ENCODE results near the gene DAAM1. TPM values are rescaled to one million over a fixed set of nuclear protein-coding genes. Genes with fewer than 3 reads are reported as not detected.

The DAAM1 gene
- total RNA-seq, 1 experiment from 2014 or later: 30.4 TPM

DNA sequence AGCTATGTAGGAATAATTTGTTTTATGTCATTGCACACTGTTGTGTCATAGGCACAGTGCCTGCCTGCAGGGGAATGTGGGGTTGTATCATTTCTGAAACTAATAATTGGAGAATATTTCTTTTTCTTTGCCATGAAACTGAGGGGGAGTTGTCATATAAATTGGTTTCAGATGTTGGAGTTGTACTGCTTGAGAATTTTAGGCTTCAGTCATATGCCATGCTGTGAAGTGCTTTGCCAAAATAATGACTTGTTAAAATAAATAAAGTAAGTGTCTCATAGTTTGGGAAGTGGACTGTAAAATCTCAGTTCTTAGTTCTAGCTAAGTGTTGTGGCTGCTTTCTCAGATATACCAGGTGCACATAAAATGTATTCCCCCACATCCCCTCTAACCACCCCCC lies 116.8 kb downstream of the DAAM1 start (continued):
- TF ChIP-seq, protein P1, sequence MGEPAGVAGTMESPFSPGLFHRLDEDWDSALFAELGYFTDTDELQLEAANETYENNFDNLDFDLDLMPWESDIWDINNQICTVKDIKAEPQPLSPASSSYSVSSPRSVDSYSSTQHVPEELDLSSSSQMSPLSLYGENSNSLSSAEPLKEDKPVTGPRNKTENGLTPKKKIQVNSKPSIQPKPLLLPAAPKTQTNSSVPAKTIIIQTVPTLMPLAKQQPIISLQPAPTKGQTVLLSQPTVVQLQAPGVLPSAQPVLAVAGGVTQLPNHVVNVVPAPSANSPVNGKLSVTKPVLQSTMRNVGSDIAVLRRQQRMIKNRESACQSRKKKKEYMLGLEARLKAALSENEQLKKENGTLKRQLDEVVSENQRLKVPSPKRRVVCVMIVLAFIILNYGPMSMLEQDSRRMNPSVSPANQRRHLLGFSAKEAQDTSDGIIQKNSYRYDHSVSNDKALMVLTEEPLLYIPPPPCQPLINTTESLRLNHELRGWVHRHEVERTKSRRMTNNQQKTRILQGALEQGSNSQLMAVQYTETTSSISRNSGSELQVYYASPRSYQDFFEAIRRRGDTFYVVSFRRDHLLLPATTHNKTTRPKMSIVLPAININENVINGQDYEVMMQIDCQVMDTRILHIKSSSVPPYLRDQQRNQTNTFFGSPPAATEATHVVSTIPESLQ (CRISPR knock-in tag; IDR thresholded peaks at IDR 0.05): no peak
- TF ChIP-seq, protein P2, sequence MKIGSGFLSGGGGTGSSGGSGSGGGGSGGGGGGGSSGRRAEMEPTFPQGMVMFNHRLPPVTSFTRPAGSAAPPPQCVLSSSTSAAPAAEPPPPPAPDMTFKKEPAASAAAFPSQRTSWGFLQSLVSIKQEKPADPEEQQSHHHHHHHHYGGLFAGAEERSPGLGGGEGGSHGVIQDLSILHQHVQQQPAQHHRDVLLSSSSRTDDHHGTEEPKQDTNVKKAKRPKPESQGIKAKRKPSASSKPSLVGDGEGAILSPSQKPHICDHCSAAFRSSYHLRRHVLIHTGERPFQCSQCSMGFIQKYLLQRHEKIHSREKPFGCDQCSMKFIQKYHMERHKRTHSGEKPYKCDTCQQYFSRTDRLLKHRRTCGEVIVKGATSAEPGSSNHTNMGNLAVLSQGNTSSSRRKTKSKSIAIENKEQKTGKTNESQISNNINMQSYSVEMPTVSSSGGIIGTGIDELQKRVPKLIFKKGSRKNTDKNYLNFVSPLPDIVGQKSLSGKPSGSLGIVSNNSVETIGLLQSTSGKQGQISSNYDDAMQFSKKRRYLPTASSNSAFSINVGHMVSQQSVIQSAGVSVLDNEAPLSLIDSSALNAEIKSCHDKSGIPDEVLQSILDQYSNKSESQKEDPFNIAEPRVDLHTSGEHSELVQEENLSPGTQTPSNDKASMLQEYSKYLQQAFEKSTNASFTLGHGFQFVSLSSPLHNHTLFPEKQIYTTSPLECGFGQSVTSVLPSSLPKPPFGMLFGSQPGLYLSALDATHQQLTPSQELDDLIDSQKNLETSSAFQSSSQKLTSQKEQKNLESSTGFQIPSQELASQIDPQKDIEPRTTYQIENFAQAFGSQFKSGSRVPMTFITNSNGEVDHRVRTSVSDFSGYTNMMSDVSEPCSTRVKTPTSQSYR (CRISPR knock-in tag; IDR thresholded peaks at IDR 0.05): no peak
- TF ChIP-seq, protein P3, sequence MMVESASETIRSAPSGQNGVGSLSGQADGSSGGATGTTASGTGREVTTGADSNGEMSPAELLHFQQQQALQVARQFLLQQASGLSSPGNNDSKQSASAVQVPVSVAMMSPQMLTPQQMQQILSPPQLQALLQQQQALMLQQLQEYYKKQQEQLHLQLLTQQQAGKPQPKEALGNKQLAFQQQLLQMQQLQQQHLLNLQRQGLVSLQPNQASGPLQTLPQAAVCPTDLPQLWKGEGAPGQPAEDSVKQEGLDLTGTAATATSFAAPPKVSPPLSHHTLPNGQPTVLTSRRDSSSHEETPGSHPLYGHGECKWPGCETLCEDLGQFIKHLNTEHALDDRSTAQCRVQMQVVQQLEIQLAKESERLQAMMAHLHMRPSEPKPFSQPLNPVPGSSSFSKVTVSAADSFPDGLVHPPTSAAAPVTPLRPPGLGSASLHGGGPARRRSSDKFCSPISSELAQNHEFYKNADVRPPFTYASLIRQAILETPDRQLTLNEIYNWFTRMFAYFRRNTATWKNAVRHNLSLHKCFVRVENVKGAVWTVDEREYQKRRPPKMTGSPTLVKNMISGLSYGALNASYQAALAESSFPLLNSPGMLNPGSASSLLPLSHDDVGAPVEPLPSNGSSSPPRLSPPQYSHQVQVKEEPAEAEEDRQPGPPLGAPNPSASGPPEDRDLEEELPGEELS (CRISPR knock-in tag; IDR thresholded peaks at IDR 0.05): no peak
- TF ChIP-seq CBFB (CRISPR knock-in tag; IDR thresholded peaks at IDR 0.05; ENCODE audit: low read depth) (no peak), OVOL2 (CRISPR knock-in tag; IDR thresholded peaks at IDR 0.05; ENCODE audit: borderline replicate concordance) (no peak)

DNA sequence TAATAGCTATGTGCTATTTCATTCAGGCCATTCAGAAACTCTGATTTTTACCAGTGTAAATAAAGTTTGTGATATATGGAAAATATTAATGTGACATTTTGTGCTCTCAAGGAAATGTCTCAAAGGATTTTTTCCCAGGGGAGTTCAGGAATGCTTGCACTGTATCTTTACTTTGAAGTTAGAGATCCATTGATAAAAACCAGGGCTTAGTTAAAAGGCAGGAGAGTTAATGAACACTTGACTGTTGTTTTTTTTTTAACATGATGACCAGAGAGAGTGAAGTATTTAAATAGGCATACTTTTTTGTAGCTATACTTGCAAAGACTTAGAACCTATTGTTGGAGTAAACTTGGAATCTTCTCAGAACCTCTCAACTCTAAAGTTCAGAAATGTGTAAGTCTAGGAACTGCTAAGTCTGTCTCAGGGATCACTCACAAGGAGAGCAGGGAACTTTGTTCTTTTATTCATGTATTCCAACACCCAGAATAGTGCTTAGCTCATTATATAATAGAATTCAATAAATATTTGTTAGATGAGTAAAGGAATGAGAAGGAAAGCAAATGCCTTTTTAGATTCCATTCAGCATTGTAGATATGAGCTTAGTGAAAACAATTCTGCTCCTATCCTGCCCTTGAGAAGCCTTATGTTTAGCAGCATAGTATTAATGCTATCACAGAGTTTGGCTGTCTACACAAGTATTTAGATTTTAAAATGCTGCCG lies 117.5 kb downstream of the DAAM1 start:
- no peak overlapping the region for H3K4me3 Mint-ChIP-seq
- H3K27ac Mint-ChIP-seq: no peak overlapping the region
- H3K9me3 Mint-ChIP-seq: no peaks in the 10 kb centered on the region

More for the DNA sequence above, 117.5 kb downstream of the DAAM1 start:
- ATAC-seq (no peak), DNase-seq (ENCODE audit: low spot score) (no peak)
- peaks cover 29% of the 10 kb centered on the region for H3K4me1 Mint-ChIP-seq
- H3K36me3 Mint-ChIP-seq: no peaks in the 10 kb centered on the region
- no peaks in the 10 kb centered on the region for H3K27me3 Mint-ChIP-seq (ENCODE audit: low read depth)
- TF ChIP-seq TP53 (CRISPR knock-in tag; IDR thresholded peaks at IDR 0.05) (no peak), NR3C1 (CRISPR knock-in tag; conservative IDR thresholded peaks at IDR 0.05; ENCODE audit: low read depth) (no peak), MXD4 (CRISPR knock-in tag; IDR thresholded peaks at IDR 0.05; ENCODE audit: borderline replicate concordance) (no peak), KAT7 (CRISPR knock-in tag; IDR thresholded peaks at IDR 0.05; ENCODE audit: borderline replicate concordance) (no peak), NFYB (CRISPR knock-in tag; conservative IDR thresholded peaks at IDR 0.05; ENCODE audit: low read depth) (no peak), ZNF423 (CRISPR knock-in tag; IDR thresholded peaks at IDR 0.05) (no peak), IRF2 (CRISPR knock-in tag; IDR thresholded peaks at IDR 0.05; ENCODE audit: borderline replicate concordance, low read depth) (no peak)
- TF ChIP-seq, protein P4, sequence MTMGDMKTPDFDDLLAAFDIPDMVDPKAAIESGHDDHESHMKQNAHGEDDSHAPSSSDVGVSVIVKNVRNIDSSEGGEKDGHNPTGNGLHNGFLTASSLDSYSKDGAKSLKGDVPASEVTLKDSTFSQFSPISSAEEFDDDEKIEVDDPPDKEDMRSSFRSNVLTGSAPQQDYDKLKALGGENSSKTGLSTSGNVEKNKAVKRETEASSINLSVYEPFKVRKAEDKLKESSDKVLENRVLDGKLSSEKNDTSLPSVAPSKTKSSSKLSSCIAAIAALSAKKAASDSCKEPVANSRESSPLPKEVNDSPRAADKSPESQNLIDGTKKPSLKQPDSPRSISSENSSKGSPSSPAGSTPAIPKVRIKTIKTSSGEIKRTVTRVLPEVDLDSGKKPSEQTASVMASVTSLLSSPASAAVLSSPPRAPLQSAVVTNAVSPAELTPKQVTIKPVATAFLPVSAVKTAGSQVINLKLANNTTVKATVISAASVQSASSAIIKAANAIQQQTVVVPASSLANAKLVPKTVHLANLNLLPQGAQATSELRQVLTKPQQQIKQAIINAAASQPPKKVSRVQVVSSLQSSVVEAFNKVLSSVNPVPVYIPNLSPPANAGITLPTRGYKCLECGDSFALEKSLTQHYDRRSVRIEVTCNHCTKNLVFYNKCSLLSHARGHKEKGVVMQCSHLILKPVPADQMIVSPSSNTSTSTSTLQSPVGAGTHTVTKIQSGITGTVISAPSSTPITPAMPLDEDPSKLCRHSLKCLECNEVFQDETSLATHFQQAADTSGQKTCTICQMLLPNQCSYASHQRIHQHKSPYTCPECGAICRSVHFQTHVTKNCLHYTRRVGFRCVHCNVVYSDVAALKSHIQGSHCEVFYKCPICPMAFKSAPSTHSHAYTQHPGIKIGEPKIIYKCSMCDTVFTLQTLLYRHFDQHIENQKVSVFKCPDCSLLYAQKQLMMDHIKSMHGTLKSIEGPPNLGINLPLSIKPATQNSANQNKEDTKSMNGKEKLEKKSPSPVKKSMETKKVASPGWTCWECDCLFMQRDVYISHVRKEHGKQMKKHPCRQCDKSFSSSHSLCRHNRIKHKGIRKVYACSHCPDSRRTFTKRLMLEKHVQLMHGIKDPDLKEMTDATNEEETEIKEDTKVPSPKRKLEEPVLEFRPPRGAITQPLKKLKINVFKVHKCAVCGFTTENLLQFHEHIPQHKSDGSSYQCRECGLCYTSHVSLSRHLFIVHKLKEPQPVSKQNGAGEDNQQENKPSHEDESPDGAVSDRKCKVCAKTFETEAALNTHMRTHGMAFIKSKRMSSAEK (CRISPR knock-in tag; IDR thresholded peaks at IDR 0.05; ENCODE audit: borderline replicate concordance): no peak
- TF ChIP-seq, protein P3 (CRISPR knock-in tag; IDR thresholded peaks at IDR 0.05): no peak
- TF ChIP-seq, protein P5, sequence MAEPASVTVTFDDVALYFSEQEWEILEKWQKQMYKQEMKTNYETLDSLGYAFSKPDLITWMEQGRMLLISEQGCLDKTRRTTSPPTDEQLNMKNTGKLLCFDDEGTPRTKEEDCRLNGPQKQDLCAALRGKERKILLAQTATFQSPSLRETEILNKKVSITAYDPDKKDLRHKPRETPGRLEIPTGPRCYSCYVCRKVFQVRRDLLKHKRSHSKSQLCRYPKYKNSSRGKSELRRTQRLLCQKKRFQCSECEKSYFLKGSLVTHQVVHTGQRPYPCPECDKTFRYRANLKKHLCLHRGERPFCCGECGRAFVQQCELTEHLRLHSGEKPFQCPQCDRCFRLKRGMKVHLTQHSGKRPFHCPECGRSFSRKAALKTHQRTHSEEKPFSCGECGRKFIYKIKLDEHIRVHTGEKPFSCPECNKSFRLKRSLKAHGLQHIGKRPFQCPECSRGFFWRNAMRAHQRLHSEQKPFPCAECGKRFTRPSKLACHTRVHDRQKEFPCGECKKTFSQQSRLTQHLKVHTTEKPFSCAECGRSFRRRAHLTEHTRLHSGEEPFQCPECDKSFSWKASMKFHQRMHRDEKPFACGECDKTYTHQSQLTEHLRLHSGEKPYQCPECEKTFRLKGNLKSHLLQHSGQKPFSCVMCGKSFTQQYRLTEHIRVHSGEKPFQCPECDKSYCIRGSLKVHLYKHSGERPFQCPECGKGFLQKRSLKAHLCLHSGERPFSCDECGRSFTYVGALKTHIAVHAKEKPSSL (CRISPR knock-in tag; conservative IDR thresholded peaks at IDR 0.05): no peak
- POLR2A ChIA-PET: no interaction called here
- CTCF ChIA-PET: no interaction called here
